HUES64 (cell line): ENCODE results near the gene LAX1.
"Not testable (repeated sequence)": the region's sequence is repeated elsewhere in the genome, so short reads cannot be mapped to it uniquely, and the experiment has no call there.

ENCODE experiments used
- H3K27ac ChIP-seq: 2 replicates; pipeline ENCODE4 v1.7.0; 2013; ENCODE audit warnings: low read depth, low read length, inconsistent platforms
- H3K27me3 ChIP-seq: 2 replicates; pipeline ENCODE4 v1.6.1; 2013; ENCODE audit warnings: mild to moderate bottlenecking, low read length; ENCODE audit not compliant: insufficient read depth
- H3K36me3 ChIP-seq: 2 replicates; pipeline ENCODE4 v1.6.1; 2013; ENCODE audit warnings: mild to moderate bottlenecking, low read length; ENCODE audit not compliant: insufficient read depth
- H3K4me1 ChIP-seq: 2 replicates; pipeline ENCODE4 v1.6.1; 2013; ENCODE audit warnings: mild to moderate bottlenecking, low read length, moderate library complexity; ENCODE audit not compliant: insufficient read depth
- H3K4me3 ChIP-seq: 2 replicates; pipeline ENCODE4 v1.5.1; 2013; ENCODE audit warnings: mild to moderate bottlenecking, low read length, moderate library complexity
- H3K9ac ChIP-seq: 2 replicates; pipeline ENCODE4 v1.6.1; 2013; ENCODE audit warnings: mild to moderate bottlenecking, low read depth, low read length
- H3K9me3 ChIP-seq: 2 replicates; pipeline ENCODE4 v1.6.1; 2013; ENCODE audit warnings: low read depth, low read length; ENCODE audit not compliant: insufficient read depth
- WGBS: fragments of 150-250, 120-280 bp; methylation state at CpG from one replicate; pipeline ENCODE4 v1.1.7; 2013; ENCODE audit warnings: missing lambda C conversion rate; 5-methylcytosine and 5-hydroxymethylcytosine counted together

Gene LAX1

DNA sequence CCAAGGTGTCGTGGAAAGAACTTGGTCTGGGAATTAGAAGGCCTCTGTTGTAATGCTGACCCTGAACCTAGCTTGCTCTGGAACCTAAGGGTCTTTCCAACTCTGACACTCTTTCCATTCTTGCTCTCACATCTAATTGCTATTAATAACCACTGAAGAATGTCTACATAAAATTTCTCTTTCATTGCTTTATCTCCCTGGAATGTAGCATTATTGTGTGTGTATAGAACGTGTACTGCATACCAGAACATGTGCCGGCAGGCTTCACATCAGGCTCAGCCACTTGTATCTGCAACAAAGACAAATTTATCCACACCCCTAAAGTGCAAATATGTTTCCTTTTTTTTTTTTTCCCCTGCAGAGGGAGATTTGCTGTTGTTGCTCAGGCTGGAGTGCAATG is 13.9 kb upstream of the LAX1 start:
- H3K36me3 ChIP-seq = no peaks in the 10 kb centered on the region
- no peaks in the 10 kb centered on the region for H3K9me3 ChIP-seq
- WGBS = 96% methylated on average over 3 of the region's 3 CpGs
- peaks cover 5% of the 10 kb centered on the region; the same call in 1 of the 2 replicates for H3K4me1 ChIP-seq
- no peak overlapping the region for H3K27ac ChIP-seq
- H3K9ac ChIP-seq = no peak overlapping the region
- no peaks in the 10 kb centered on the region for H3K27me3 ChIP-seq
- no peak overlapping the region for H3K4me3 ChIP-seq

DNA sequence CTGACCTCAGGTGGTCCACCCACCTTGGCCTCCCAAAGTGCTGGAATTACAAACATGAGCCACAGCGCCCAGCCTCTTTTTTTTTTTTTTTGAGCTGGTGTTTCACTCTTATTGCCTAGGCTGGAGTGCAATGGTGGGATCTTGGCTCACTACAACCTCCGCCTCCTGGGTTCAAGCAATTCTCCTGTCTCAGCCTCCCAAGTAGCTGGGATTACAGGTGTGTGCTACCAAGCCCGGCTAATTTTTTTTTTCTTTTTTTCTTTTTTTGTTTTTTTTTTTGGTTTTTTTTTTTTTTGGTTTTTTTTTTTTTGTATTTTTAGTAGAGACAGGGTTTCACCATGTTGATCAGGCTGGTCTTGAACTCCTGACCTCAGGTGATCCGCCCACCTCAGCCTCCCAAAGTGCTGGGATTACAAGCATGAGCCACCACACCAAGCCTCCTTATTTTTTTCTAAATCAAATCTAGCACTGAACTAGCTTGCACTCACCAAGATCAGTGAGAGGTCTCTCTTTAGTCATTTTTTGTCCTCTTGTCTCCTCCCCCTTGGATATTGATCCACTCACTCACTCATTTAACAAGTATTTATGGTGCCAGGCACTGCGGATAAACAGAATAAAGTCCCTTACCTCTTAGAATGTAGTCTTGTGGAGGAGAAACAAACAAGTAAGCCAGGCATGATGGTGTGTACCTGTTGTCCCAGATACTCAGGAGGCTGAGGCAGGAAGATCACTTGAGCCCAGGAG is 13.2 kb upstream of the LAX1 start:
- WGBS = 80% methylated on average over 4 of the region's 5 CpGs
- H3K9me3 ChIP-seq, H3K4me1 ChIP-seq, H3K9ac ChIP-seq, H3K27me3 ChIP-seq, H3K27ac ChIP-seq, H3K4me3 ChIP-seq, H3K36me3 ChIP-seq: not testable (repeated sequence)

DNA sequence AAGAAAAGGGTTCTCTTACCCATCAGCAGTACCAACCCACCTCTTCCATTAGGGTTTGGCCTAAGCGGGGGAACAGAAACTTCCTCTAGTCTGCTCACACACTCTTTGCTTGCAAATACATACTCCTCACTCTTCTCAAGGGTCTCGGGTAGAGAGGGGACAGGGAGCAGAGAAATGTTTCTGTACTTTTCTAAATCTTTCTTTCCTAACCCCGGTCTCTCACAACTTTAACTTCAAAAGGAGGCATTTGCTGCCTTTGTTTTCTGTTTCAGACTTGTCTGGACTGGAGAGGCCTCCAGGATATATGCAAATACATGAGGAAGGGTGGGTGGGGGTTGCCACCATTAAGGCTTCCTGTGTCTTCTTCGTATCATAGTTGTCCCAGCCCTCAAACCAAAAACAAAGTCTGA is 10.5 kb upstream of the LAX1 start:
- Histone ChIP-seq H3K4me1 (peaks cover 5% of the 10 kb centered on the region; the same call in 1 of the 2 replicates), H3K27ac (no peak overlapping the region), H3K4me3 (no peak overlapping the region), H3K9ac (no peak overlapping the region), H3K27me3 (no peaks in the 10 kb centered on the region), H3K9me3 (no peaks in the 10 kb centered on the region), H3K36me3 (no peaks in the 10 kb centered on the region)
- 61% methylated on average over 4 of the region's 4 CpGs for WGBS

DNA sequence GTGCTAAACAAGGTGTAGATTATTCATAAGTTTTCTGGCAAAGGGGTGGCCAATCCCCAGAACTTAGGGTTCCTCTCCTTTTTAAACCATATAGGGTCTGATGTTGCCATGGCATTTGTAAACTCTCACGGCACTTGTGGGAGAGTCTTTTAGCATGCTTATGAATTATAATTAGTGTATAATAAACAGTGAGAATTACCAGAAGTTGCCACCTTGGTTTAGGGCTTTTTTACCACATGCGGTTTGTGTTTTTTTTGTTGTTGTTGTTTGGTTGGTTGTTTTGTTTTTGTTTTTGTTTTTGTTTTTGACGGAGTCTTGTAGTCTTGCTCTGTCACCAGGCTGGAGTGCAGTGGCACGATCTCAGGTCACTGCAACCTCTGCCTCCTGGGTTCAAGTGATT is 8.9 kb upstream of the LAX1 start:
- H3K36me3 ChIP-seq = no peaks in the 10 kb centered on the region
- H3K4me3 ChIP-seq = no peak overlapping the region
- H3K9me3 ChIP-seq = no peaks in the 10 kb centered on the region
- 93% methylated on average over 4 of the region's 4 CpGs for WGBS
- H3K27ac ChIP-seq = no peak overlapping the region
- no peaks in the 10 kb centered on the region for H3K27me3 ChIP-seq
- H3K4me1 ChIP-seq = peaks cover 5% of the 10 kb centered on the region; the same call in 1 of the 2 replicates
- no peak overlapping the region for H3K9ac ChIP-seq

DNA sequence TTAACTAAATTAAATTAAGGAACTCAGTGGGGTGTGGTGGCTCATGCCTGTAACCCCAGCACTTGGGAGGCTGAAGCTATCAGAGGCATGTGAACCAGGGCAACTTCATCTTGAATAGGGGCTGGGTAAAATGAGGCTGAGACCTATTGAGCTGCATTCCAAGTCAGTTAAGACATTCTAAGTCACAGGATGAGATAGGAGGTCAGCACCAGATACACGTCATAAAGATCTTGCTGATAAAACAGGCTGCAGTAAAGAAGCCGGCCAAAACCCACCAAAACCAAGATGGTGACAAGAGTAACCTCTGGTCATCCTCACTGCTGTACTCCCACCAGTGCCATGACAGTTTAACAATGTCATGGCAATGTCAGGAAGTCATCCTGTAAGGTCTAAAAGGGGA is 6.2 kb upstream of the LAX1 start:
- not testable (repeated sequence) for H3K27ac ChIP-seq, H3K9ac ChIP-seq, H3K36me3 ChIP-seq, H3K4me1 ChIP-seq, H3K27me3 ChIP-seq, H3K4me3 ChIP-seq, H3K9me3 ChIP-seq
- WGBS = 84% methylated on average over 2 of the region's 2 CpGs

DNA sequence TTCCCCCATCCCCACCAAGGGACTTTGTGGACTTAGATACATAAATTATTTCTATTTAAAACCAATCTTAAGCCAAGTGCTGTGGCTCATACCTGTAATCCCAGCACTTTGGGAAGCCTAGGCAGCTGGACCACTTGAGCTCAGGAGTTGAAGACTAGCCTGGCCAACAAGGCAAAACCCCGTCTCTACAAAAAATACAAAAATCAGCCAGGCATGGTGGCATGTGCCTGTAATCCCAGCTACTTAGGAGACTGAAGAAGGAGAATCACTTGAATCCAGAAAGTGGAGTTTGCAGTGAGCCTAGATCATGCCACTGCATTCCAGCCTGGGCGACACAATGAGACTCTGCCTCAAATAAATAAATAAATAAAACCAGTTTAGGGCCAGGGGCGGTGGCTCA is 4.5 kb upstream of the LAX1 start:
- H3K36me3 ChIP-seq = no peaks in the 10 kb centered on the region
- WGBS = 95% methylated on average over 3 of the region's 3 CpGs
- no peak overlapping the region for H3K4me3 ChIP-seq
- no peaks in the 10 kb centered on the region; the same call in 1 of the 2 replicates for H3K4me1 ChIP-seq
- H3K9ac ChIP-seq = no peak overlapping the region
- H3K9me3 ChIP-seq = no peaks in the 10 kb centered on the region
- no peaks in the 10 kb centered on the region for H3K27me3 ChIP-seq
- no peak overlapping the region for H3K27ac ChIP-seq

DNA sequence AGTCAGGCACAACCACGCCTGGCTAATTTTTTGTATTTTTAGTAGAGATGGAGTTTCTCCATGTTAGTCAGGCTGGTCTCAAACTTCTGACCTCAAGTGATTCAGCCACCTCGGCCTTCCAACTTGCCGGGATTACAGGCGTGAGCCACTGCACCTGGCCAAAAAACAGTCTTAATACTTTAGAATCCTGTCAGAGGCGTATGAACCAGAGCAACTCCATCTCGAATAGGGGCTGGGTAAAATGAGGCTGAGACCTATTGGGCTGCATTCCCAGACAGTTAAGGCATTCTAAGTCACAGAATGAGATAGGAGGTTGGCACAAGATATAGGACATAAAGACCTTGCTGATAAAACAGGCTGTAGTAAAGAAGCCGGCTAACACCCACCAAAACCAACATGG is 3.0 kb upstream of the LAX1 start:
- H3K9me3 ChIP-seq, H3K9ac ChIP-seq, H3K27ac ChIP-seq, H3K4me3 ChIP-seq, H3K36me3 ChIP-seq, H3K27me3 ChIP-seq, H3K4me1 ChIP-seq: not testable (repeated sequence)
- WGBS = 91% methylated on average over 7 of the region's 7 CpGs

DNA sequence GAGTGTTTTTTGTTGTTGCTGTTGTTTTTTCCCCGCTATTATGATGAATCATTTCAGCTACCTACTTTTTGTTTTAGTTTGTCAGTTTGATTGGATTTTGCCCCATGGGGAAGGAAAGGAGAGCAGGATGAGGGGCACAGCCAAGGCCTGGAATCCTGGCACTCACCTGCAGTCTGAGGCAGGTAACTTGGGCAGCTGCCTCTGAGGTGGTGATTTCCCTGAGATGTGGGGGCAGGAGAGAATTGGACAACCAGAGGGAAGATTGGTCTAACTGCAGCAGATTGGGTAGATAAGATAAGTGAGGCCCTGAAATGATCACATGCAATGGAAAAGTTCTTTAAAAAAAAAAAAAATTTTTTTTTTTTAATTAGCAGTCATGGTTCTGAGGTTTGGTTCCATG is 1.5 kb upstream of the LAX1 start:
- no peak overlapping the region for H3K27ac ChIP-seq

DNA sequence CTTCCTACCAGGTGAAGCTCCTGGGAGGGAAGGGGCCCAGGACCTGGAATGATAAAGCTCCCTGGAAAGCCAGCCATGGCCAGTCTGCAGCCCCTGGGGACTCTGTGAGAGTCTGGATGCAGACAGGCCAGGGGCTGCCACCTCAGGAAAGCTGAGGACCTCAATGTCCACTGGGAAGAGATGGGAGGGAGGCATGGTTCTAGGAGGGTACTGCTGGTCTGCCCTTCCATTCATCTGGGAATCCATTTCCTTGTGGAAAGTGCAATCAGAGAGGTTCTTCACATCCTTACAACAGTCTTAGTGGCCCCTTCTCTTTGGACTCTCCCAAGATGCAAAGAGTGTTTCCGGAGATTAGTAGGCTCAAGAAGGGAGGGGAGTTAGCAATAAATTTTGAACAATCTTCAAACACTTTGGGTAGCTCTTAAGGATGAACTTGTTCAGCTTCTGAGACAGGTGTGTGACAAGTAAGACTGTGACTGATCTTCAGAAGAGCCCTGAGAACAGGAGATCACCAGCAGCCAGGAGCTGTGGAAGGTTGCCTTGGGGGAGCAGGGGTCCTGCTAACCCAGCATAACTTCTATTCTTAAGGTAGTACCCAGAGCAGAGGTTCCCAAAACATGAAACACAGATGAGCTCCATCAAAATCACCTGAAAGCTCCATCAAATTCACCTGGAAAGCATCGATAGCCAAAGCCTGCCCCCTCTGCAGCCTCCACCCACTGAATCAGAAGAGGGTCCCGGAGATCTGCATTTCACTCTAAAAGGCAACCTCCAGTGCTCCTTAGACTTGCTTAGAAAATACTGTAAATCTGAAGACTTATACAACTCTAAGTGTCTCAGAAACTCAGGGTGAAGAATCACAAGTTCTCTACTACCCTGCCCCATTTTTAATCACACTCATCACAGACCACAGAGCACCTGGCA is 616 bp upstream of the LAX1 start:
- no peak overlapping the region for H3K27ac ChIP-seq
- 90% methylated on average over 3 of the region's 3 CpGs for WGBS
- H3K4me1 ChIP-seq = no peaks in the 10 kb centered on the region
- no peak overlapping the region for H3K4me3 ChIP-seq
- no peaks in the 10 kb centered on the region for H3K36me3 ChIP-seq
- H3K9me3 ChIP-seq = no peaks in the 10 kb centered on the region
- no peaks in the 10 kb centered on the region for H3K27me3 ChIP-seq
- no peak overlapping the region for H3K9ac ChIP-seq

More for the DNA sequence above, 1.5 kb upstream of the LAX1 start:
- H3K4me1 ChIP-seq = no peaks in the 10 kb centered on the region
- no peak overlapping the region for H3K4me3 ChIP-seq
- no peaks in the 10 kb centered on the region for H3K27me3 ChIP-seq
- WGBS = 100% methylated on average over 1 of the region's 1 CpG
- H3K9ac ChIP-seq = no peak overlapping the region
- H3K9me3 ChIP-seq = no peaks in the 10 kb centered on the region
- H3K36me3 ChIP-seq = no peaks in the 10 kb centered on the region

DNA sequence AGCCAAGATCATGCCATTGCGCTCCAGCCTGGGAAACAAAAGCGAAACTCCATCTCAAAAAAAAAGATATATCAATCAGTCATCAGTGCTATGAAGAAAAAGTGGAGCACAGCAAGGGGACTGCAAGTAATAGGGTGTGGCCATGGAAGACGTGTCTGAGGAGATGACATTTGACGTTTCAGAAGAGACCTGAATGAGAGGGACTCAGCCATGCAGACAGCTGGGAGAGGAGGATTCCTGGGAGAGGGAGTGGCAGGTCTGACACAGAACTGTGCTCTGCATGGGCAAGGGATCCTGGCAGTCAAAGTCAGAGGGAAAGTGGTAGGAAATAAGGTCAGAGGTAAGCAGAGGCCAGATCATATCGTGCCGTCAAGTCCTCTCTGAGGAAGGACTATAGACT is 3.3 kb downstream of the LAX1 start:
- Histone ChIP-seq H3K9ac (no peak overlapping the region), H3K36me3 (no peaks in the 10 kb centered on the region), H3K4me3 (no peak overlapping the region), H3K27ac (no peak overlapping the region), H3K27me3 (no peaks in the 10 kb centered on the region), H3K9me3 (no peaks in the 10 kb centered on the region), H3K4me1 (no peaks in the 10 kb centered on the region)
- 85% methylated on average over 4 of the region's 6 CpGs for WGBS

DNA sequence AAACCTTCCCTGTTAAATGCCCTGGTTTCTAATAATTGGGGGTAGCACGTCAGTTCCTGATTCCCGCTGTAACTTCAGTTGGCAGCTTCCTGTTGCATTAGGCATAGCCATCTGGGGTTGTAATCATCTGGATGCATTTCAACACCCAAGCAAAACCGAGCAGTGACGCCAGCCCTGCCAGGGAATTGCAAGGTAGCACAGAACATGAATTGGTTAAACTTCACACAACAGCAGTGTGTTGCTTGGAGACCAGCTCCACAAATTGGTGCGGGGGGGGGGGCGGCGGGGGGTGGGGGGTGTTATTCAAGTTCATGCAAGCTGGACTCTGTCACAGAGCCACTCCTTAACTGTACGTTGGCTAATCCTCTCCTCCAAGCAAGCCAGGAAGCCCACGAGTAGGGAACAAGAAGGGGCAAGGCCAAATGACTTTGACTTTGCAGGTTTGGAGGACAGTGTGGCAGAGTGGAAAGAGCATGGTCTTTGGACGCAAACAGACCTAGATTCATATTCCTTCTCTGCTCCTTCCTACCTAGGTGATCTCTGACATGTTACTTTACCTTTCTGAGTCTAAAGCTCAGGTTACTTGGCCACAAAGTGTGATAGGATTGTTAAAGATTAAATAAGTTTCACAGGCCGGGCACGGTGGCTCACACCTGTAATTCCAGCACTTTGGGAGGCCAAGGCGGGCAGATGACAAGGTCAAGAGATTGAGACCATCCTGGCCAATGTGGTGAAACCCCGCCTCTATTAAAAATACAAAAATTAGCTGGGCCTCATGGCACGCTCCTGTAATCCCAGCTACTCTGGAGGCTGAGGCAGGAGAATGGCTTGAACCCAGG is 4.7 kb downstream of the LAX1 start:
- H3K4me1 ChIP-seq = no peaks in the 10 kb centered on the region
- 91% methylated on average over 12 of the region's 15 CpGs for WGBS
- no peak overlapping the region for H3K9ac ChIP-seq
- H3K27me3 ChIP-seq = no peaks in the 10 kb centered on the region
- no peaks in the 10 kb centered on the region for H3K9me3 ChIP-seq
- no peak overlapping the region for H3K27ac ChIP-seq
- no peak overlapping the region for H3K4me3 ChIP-seq
- no peaks in the 10 kb centered on the region for H3K36me3 ChIP-seq
